ENCODE measurements around the gene FBXL17.

GRCh38 chr5:108084105-108084504 lies 297.8 kb downstream of the FBXL17 start:
- TF ChIP-seq SIN3A (IDR thresholded peaks at IDR 0.05; ENCODE audit: borderline replicate concordance, insufficient read depth, low read length), result no peak
- TF ChIP-seq POLR2AphosphoS5 (IDR thresholded peaks at IDR 0.05; ENCODE audit: low read depth, low read length), result no peak
